Measurements from ENCODE around the gene NOC2L.
A peak's percentile ranks its signal among the peaks of the same experiment; 100 is the strongest.

NOC2L gene

DNA sequence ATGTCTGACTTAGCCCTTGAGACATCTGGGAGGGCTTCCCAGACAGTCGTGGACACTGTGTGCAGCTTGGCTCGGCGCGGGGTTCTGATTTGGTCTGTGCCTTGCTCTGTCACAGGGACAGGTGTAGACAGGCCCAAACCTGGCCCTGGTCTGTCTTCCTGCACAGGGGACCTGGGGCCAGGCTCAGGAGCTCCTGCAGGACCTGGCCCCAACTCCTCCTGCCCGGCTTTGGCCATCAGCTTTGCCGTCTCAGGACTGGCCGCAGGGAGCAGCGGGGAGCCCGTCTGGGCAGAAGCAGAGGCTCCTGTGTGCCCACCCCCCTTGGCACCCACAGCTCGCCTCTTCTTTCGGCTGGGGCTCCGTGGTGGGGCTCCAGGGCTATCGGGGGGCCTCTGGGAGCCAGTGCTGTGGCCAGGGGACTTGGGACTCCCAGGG is 21.1 kb upstream of the NOC2L start:
- Histone ChIP-seq H3K9me2 (replicated peaks; ENCODE audit: insufficient read depth, low read length) (no peaks in the 10 kb centered on the region), H4K20me1 (ENCODE audit: insufficient read depth, low read length) (no peaks in the 10 kb centered on the region), H3K79me2 (ENCODE audit: low read length) (no peaks in the 10 kb centered on the region), H3K4me3 (ENCODE audit: low read length) (no peak overlapping the region), H3K27me3 (replicated peaks; ENCODE audit: insufficient read depth, low read length) (peaks cover 67% of the 10 kb centered on the region), H3K9ac (ENCODE audit: low read length) (no peak overlapping the region), H3K27ac (ENCODE audit: low read length) (no peak overlapping the region), H3F3A (ENCODE audit: insufficient read depth, low read length) (no peaks in the 10 kb centered on the region), H2AFZ (ENCODE audit: low read length) (no peak overlapping the region), H3K36me3 (replicated peaks; ENCODE audit: insufficient read depth, low read length) (no peaks in the 10 kb centered on the region), H3K4me1 (ENCODE audit: low read length) (peaks cover 6% of the 10 kb centered on the region; the same call in 1 of the 2 replicates), H3K4me2 (ENCODE audit: low read depth, low read length) (no peak overlapping the region), H3K9me3 (replicated peaks; ENCODE audit: insufficient read depth, low read length) (no peaks in the 10 kb centered on the region)
- no peak for DNase-seq
- no peak for TF ChIP-seq EZH2phosphoT487 (IDR thresholded peaks at IDR 0.05; ENCODE audit: low read length)
- TF ChIP-seq, protein P1, sequence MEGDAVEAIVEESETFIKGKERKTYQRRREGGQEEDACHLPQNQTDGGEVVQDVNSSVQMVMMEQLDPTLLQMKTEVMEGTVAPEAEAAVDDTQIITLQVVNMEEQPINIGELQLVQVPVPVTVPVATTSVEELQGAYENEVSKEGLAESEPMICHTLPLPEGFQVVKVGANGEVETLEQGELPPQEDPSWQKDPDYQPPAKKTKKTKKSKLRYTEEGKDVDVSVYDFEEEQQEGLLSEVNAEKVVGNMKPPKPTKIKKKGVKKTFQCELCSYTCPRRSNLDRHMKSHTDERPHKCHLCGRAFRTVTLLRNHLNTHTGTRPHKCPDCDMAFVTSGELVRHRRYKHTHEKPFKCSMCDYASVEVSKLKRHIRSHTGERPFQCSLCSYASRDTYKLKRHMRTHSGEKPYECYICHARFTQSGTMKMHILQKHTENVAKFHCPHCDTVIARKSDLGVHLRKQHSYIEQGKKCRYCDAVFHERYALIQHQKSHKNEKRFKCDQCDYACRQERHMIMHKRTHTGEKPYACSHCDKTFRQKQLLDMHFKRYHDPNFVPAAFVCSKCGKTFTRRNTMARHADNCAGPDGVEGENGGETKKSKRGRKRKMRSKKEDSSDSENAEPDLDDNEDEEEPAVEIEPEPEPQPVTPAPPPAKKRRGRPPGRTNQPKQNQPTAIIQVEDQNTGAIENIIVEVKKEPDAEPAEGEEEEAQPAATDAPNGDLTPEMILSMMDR (IDR thresholded peaks at IDR 0.05; ENCODE audit: low read length) = no peak
- no peak for TF ChIP-seq EZH2 (optimal IDR thresholded peaks at IDR 0.05; ENCODE audit: low read depth, low read length)

DNA sequence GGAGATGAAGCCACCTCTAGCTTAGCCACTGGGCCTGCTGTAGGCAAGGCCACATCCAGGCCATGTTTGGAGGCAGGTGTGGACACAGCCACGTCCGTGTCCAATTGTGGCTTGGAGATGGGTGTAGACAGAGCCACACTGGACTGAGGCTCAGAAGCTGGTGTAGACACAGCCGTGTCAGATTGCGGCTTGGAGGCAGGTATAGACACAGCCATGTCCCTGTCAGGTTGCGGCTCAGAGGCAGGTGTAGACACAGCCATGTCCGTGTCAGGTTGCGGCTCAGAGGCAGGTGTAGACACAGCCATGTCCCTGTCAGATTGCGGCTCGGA is 20.7 kb upstream of the NOC2L start:
- H3K9me2 ChIP-seq (replicated peaks; ENCODE audit: insufficient read depth, low read length) = no peaks in the 10 kb centered on the region
- TF ChIP-seq EZH2 (optimal IDR thresholded peaks at IDR 0.05; ENCODE audit: low read depth, low read length) (no peak), EZH2phosphoT487 (IDR thresholded peaks at IDR 0.05; ENCODE audit: low read length) (no peak)
- TF ChIP-seq, protein P1 (IDR thresholded peaks at IDR 0.05; ENCODE audit: low read length) = no peak
- no peak overlapping the region for H3K9ac ChIP-seq (ENCODE audit: low read length)

DNA sequence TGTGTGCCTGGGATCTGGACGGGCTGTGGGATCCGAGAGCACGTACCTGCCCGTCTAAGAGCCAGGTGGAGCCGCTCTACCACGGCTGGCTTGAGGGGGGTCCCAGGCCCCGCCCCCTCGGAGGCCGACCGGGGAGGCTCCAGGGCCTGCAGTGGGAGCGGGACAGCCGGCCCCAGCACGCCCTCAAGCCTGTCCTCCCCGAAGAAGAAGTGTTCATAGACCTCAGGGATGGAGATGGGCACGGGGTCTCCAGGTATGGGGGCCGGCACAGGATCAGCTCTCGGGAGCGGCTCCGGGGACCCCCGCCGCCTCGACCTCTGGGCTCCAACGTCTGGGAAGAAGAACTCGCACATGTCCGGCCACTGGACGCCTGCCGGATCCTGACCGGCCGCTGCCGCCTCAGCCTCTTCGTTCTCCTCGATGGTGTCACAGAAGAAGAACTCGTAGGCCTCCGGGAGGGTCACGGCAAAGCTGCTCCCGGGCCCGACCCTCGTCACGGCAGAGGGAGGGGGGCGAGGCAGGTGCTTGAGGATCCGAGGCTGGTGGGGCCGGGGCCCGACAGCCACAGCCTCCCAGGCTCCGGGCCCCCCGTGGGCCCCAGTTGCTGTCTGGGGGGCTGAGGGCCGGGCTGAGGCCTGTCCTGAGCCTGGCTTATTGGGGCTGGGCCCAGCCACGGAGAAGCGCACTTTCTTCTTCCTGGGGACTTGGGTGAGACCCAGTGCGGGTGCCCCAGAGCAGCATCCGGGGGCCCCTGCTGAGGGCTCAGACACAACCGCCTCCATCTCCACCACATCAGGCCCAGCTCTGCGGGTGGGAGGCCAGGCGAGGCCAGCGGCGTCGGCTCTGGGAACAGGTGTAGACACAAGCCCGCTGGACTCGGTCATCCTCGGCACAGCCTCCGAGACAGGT is 20.0 kb upstream of the NOC2L start:
- DNase-seq = no peak
- Histone ChIP-seq H3K36me3 (replicated peaks; ENCODE audit: insufficient read depth, low read length) (no peaks in the 10 kb centered on the region), H3K9me2 (replicated peaks; ENCODE audit: insufficient read depth, low read length) (no peaks in the 10 kb centered on the region), H3F3A (ENCODE audit: insufficient read depth, low read length) (no peaks in the 10 kb centered on the region), H3K9ac (ENCODE audit: low read length) (no peak overlapping the region), H3K4me3 (ENCODE audit: low read length) (no peak overlapping the region), H3K4me2 (ENCODE audit: low read depth, low read length) (no peak overlapping the region), H3K27me3 (replicated peaks; ENCODE audit: insufficient read depth, low read length) (peaks cover 67% of the 10 kb centered on the region), H4K20me1 (ENCODE audit: insufficient read depth, low read length) (no peaks in the 10 kb centered on the region), H3K4me1 (ENCODE audit: low read length) (peaks cover 6% of the 10 kb centered on the region; the same call in 1 of the 2 replicates), H2AFZ (ENCODE audit: low read length) (no peak overlapping the region), H3K79me2 (ENCODE audit: low read length) (no peaks in the 10 kb centered on the region), H3K9me3 (replicated peaks; ENCODE audit: insufficient read depth, low read length) (no peaks in the 10 kb centered on the region), H3K27ac (ENCODE audit: low read length) (no peak overlapping the region)
- no peak for TF ChIP-seq EZH2phosphoT487 (IDR thresholded peaks at IDR 0.05; ENCODE audit: low read length)
- TF ChIP-seq, protein P1 (IDR thresholded peaks at IDR 0.05; ENCODE audit: low read length) = no peak
- peak; percentile 45 for TF ChIP-seq EZH2 (optimal IDR thresholded peaks at IDR 0.05; ENCODE audit: low read depth, low read length)

More for the DNA sequence above, 20.7 kb upstream of the NOC2L start:
- Histone ChIP-seq H3K4me1 (ENCODE audit: low read length) (peaks cover 6% of the 10 kb centered on the region; the same call in 1 of the 2 replicates), H3F3A (ENCODE audit: insufficient read depth, low read length) (no peaks in the 10 kb centered on the region), H2AFZ (ENCODE audit: low read length) (no peak overlapping the region), H4K20me1 (ENCODE audit: insufficient read depth, low read length) (no peaks in the 10 kb centered on the region), H3K27ac (ENCODE audit: low read length) (no peak overlapping the region), H3K9me3 (replicated peaks; ENCODE audit: insufficient read depth, low read length) (no peaks in the 10 kb centered on the region), H3K4me3 (ENCODE audit: low read length) (no peak overlapping the region), H3K36me3 (replicated peaks; ENCODE audit: insufficient read depth, low read length) (no peaks in the 10 kb centered on the region), H3K79me2 (ENCODE audit: low read length) (no peaks in the 10 kb centered on the region), H3K27me3 (replicated peaks; ENCODE audit: insufficient read depth, low read length) (peaks cover 64% of the 10 kb centered on the region), H3K4me2 (ENCODE audit: low read depth, low read length) (no peak overlapping the region)
- DNase-seq = no peak
